ENCODE measurements around the gene GLMP. TPM values are rescaled to one million over a fixed set of nuclear protein-coding genes. Genes with fewer than 3 reads are reported as not detected.

The GLMP gene
- polyA plus RNA-seq, 1 donor (not counting 4 experiments of a cell fraction or from before 2014, with no cell fraction given) = 12.5 TPM

GRCh38 chr1:156283521-156283920 is 12.0 kb downstream of the GLMP start:
- no peak for FAIRE-seq
- dilution Hi-C loops (cut with MboI; ENCODE audit: extremely low pct_ligation_motif_present, low sequenced_read_pairs) = no loop called here

GRCh38 chr1:156282479-156283222 is 12.8 kb downstream of the GLMP start, which contains the start of gene SMG5:
Gene SMG5 (minus strand): TSS chr1:156282825. CDS start chr1:156282680, 145 bp downstream.
- H3K4me1 ChIP-seq (ENCODE audit: control insufficient read depth, extremely low read depth, insufficient read depth, low read length) = peaks cover 33% of the 10 kb centered on the region
- no peaks in the 10 kb centered on the region for H3K27me3 ChIP-seq (ENCODE audit: control insufficient read depth, extremely low read depth, insufficient read depth, low read length)
- peak within 1 kb of the TSS; percentile 99 for H3K4me2 ChIP-seq (ENCODE audit: control insufficient read depth, extremely low read depth, insufficient read depth, low read depth, low read length)
- DNase-seq (ENCODE audit: low read depth, low spot score) = no peak
- no peaks in the 10 kb centered on the region for H3K9me3 ChIP-seq (ENCODE audit: control insufficient read depth, low read depth, low read length)
- dilution Hi-C loops (cut with MboI; ENCODE audit: extremely low pct_ligation_motif_present, low sequenced_read_pairs) = no loop called here
- H3K4me3 ChIP-seq (ENCODE audit: control insufficient read depth in 2 of 3, extremely low read depth in 1 of 3, insufficient read depth in 2 of 3, low read depth in 1 of 3, low read length in 3 of 3) = peak within 1 kb of the TSS; percentile 54 to 89 (median 85)
- peak within 1 kb of the TSS; percentile 80 for H3K27ac ChIP-seq (ENCODE audit: control insufficient read depth, insufficient read depth, low read length)
- H3K9me1 ChIP-seq (ENCODE audit: control insufficient read depth, extremely low read depth, insufficient read depth, low read length) = no peaks in the 10 kb centered on the region
- no peaks in the 10 kb centered on the region for H4K20me1 ChIP-seq (ENCODE audit: control insufficient read depth, extremely low read depth, insufficient read depth, low read length)
- no peak for TF ChIP-seq EZH2 (IDR thresholded peaks at IDR 0.05; ENCODE audit: low read length)
- no peak for TF ChIP-seq CTCF (optimal IDR thresholded peaks at IDR 0.05 in 1 of 3, IDR thresholded peaks at IDR 0.05 in 1 of 3, conservative IDR thresholded peaks at IDR 0.05 in 1 of 3; ENCODE audit: extremely low read depth in 1 of 3, insufficient read depth in 2 of 3, low read length in 3 of 3)
- peaks cover 59% of the 10 kb centered on the region for H3K79me2 ChIP-seq (ENCODE audit: control insufficient read depth, insufficient read depth, low read length)
- peaks cover 12 to 15% of the 10 kb centered on the region in 2 experiments for H3K36me3 ChIP-seq (ENCODE audit: control insufficient read depth in 2 of 2, extremely low read depth in 1 of 2, insufficient read depth in 2 of 2, low read length in 2 of 2)
- H3K9ac ChIP-seq (ENCODE audit: control insufficient read depth, extremely low read depth, insufficient read depth, low read length) = peak within 1 kb of the TSS; percentile 92
- peak within 1 kb of the TSS; percentile 100 for H2AFZ ChIP-seq (ENCODE audit: control insufficient read depth, low read length)
- FAIRE-seq = peak; percentile 71

More at GRCh38 chr1:156283521-156283920, 12.0 kb downstream of the GLMP start:
- H3K9ac ChIP-seq (ENCODE audit: control insufficient read depth, extremely low read depth, insufficient read depth, low read length) = peak overlapping the region; percentile 92
- peak overlapping the region; percentile 99 for H3K4me2 ChIP-seq (ENCODE audit: control insufficient read depth, extremely low read depth, insufficient read depth, low read depth, low read length)
- H3K27ac ChIP-seq (ENCODE audit: control insufficient read depth, insufficient read depth, low read length) = peak overlapping the region; percentile 80
- no peak for DNase-seq (ENCODE audit: low read depth, low spot score)
- H3K36me3 ChIP-seq (ENCODE audit: control insufficient read depth in 2 of 2, extremely low read depth in 1 of 2, insufficient read depth in 2 of 2, low read length in 2 of 2) = peaks cover 5 to 8% of the 10 kb centered on the region in 2 experiments
- H4K20me1 ChIP-seq (ENCODE audit: control insufficient read depth, extremely low read depth, insufficient read depth, low read length) = no peaks in the 10 kb centered on the region
- peaks cover 53% of the 10 kb centered on the region for H3K79me2 ChIP-seq (ENCODE audit: control insufficient read depth, insufficient read depth, low read length)
- peak overlapping the region; percentile 54 to 89 (median 85) for H3K4me3 ChIP-seq (ENCODE audit: control insufficient read depth in 2 of 3, extremely low read depth in 1 of 3, insufficient read depth in 2 of 3, low read depth in 1 of 3, low read length in 3 of 3)
- H3K9me1 ChIP-seq (ENCODE audit: control insufficient read depth, extremely low read depth, insufficient read depth, low read length) = no peaks in the 10 kb centered on the region
- H3K9me3 ChIP-seq (ENCODE audit: control insufficient read depth, low read depth, low read length) = no peaks in the 10 kb centered on the region
- H2AFZ ChIP-seq (ENCODE audit: control insufficient read depth, low read length) = peak overlapping the region; percentile 100
- H3K27me3 ChIP-seq (ENCODE audit: control insufficient read depth, extremely low read depth, insufficient read depth, low read length) = no peaks in the 10 kb centered on the region
- peaks cover 33% of the 10 kb centered on the region for H3K4me1 ChIP-seq (ENCODE audit: control insufficient read depth, extremely low read depth, insufficient read depth, low read length)
- TF ChIP-seq CTCF (optimal IDR thresholded peaks at IDR 0.05 in 1 of 3, IDR thresholded peaks at IDR 0.05 in 1 of 3, conservative IDR thresholded peaks at IDR 0.05 in 1 of 3; ENCODE audit: extremely low read depth in 1 of 3, insufficient read depth in 2 of 3, low read length in 3 of 3) (no peak), EZH2 (IDR thresholded peaks at IDR 0.05; ENCODE audit: low read length) (no peak)
